ENCODE results near the gene ODF4. TPM values are rescaled to one million over a fixed set of nuclear protein-coding genes. Genes with fewer than 3 reads are reported as not detected.

ODF4 gene
- total RNA-seq, 1 experiment from 2014 or later: not detected

DNA sequence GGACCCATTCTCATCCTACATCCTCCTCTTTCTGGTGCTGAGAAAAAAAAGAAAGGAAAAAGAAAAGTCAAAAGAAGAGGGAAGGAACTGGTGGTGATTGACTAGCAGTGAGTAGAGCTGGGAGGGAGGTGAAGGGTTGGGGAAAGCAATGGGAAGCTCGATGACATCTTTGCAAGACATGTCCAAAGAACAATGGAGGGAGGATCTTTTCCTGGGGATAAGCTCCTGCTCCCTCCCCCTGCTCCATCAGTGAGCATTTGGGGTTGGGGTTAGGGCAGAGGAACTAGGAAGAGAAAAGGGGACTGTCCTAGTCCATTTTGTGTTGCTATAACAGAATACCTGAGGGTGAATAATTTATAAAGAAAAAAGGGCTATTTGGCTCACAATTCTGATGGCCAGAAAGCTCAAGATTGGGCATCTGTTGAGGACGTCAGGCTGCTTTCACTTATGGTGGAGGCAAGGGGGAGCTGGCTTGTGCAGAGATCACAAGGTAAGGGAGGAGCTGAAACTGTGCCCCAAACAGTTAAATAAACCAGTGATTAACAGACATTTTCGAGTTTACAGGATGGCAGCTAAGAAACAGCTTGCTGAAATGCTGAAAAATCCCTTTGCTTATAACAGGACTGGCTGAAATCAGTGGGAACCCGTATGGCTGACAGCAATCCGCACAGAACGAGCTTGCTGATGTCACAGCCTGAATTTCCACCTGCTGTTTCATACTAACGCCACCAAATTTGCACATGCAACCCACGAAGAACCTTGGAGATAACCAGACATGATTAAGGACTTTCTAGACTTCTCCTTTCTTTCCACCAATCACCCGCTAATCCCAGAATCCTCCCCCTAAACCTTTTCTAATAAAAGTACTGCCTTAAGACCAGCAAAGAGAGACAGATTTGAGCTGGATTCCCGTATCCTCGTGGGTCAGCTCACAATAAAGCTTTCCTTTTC lies 1.6 kb upstream of the ODF4 start:
- H3K4me3 ChIP-seq: no peak overlapping the region
- POLR2A ChIA-PET (ENCODE audit: unreplicated experiment): interaction anchor here (0.6 to 0.7 kb wide), 2 partner anchors 125 to 612 kb away, joined by 3 read pairs; no protein-coding TSS in a partner anchor
- no peaks in the 10 kb centered on the region for H3K27me3 ChIP-seq (ENCODE audit: insufficient read depth, low read depth)
- no peak overlapping the region for H3K4me2 ChIP-seq
- H3K9me2 ChIP-seq (ENCODE audit: insufficient read depth): no peaks in the 10 kb centered on the region
- no peaks in the 10 kb centered on the region for H3K79me2 ChIP-seq (ENCODE audit: low read depth)
- CTCF ChIA-PET: interaction anchor here (0.5 kb wide), 1 partner anchor 658 kb away, joined by 10 read pairs; no protein-coding TSS in a partner anchor
- no peak for DNase-seq
- no peaks in the 10 kb centered on the region for H3F3A ChIP-seq (ENCODE audit: insufficient read depth, low read depth)
- no TSS peak for BruUV-seq (replicated peaks)
- no peaks in the 10 kb centered on the region for H3K4me1 ChIP-seq (replicated peaks; ENCODE audit: insufficient read depth)
- no peak for TF ChIP-seq CTCF (conservative IDR thresholded peaks at IDR 0.05)
- TF ChIP-seq EZH2 (IDR thresholded peaks at IDR 0.05; ENCODE audit: low read depth): no peak
- H3K36me3 ChIP-seq (ENCODE audit: low read depth): no peaks in the 10 kb centered on the region
- no peak overlapping the region for H3K27ac ChIP-seq
- no peaks in the 10 kb centered on the region for H4K20me1 ChIP-seq (ENCODE audit: insufficient read depth)
- intact Hi-C loops (cut with micrococcal nuclease; ENCODE audit: unreplicated experiment): no loop called here
- no peaks in the 10 kb centered on the region for H3K9me3 ChIP-seq (ENCODE audit: insufficient read depth, low read depth)
- no peak overlapping the region for H2AFZ ChIP-seq

GRCh38 chr17:8338753-8339140 lies 893 bp upstream of the ODF4 start:
- intact Hi-C loops (cut with micrococcal nuclease; ENCODE audit: unreplicated experiment): no loop called here
- CTCF ChIA-PET: interaction anchor here (0.6 kb wide), 1 partner anchor 95 kb away, joined by 4 read pairs; no protein-coding TSS in a partner anchor
- BruUV-seq (replicated peaks): no TSS peak

GRCh38 chr17:8341456-8341855 lies 1.8 kb downstream of the ODF4 start:
- Histone ChIP-seq H3K4me2 (no peak overlapping the region), H3K4me1 (replicated peaks; ENCODE audit: insufficient read depth) (no peaks in the 10 kb centered on the region), H4K20me1 (ENCODE audit: insufficient read depth) (no peaks in the 10 kb centered on the region), H3K9me2 (ENCODE audit: insufficient read depth) (no peaks in the 10 kb centered on the region), H3K9me3 (ENCODE audit: insufficient read depth, low read depth) (no peaks in the 10 kb centered on the region), H3K27me3 (ENCODE audit: insufficient read depth, low read depth) (no peaks in the 10 kb centered on the region; the same call in 1 of the 2 replicates), H3K4me3 (no peak overlapping the region), H3K27ac (no peak overlapping the region), H2AFZ (no peak overlapping the region), H3F3A (ENCODE audit: insufficient read depth, low read depth) (no peaks in the 10 kb centered on the region), H3K36me3 (ENCODE audit: low read depth) (no peaks in the 10 kb centered on the region), H3K79me2 (ENCODE audit: low read depth) (no peaks in the 10 kb centered on the region)
- intact Hi-C loops (cut with micrococcal nuclease; ENCODE audit: unreplicated experiment): no loop called here
- ChIA-PET CTCF (no interaction called here), POLR2A (ENCODE audit: unreplicated experiment) (no interaction called here)
- TF ChIP-seq CTCF (conservative IDR thresholded peaks at IDR 0.05) (no peak), EZH2 (IDR thresholded peaks at IDR 0.05; ENCODE audit: low read depth) (no peak)
- no TSS peak for BruUV-seq (replicated peaks)
- no peak for DNase-seq

More at GRCh38 chr17:8338753-8339140, 893 bp upstream of the ODF4 start:
- no peak for DNase-seq
- Histone ChIP-seq H3K9me2 (ENCODE audit: insufficient read depth) (no peaks in the 10 kb centered on the region), H3K79me2 (ENCODE audit: low read depth) (no peaks in the 10 kb centered on the region), H3K4me3 (no peak overlapping the region), H3K4me2 (no peak overlapping the region), H3K27ac (no peak overlapping the region), H3K9me3 (ENCODE audit: insufficient read depth, low read depth) (no peaks in the 10 kb centered on the region), H4K20me1 (ENCODE audit: insufficient read depth) (no peaks in the 10 kb centered on the region), H3K4me1 (replicated peaks; ENCODE audit: insufficient read depth) (no peaks in the 10 kb centered on the region), H3F3A (ENCODE audit: insufficient read depth, low read depth) (no peaks in the 10 kb centered on the region), H2AFZ (no peak overlapping the region), H3K27me3 (ENCODE audit: insufficient read depth, low read depth) (no peaks in the 10 kb centered on the region), H3K36me3 (ENCODE audit: low read depth) (no peaks in the 10 kb centered on the region)
- no peak for TF ChIP-seq EZH2 (IDR thresholded peaks at IDR 0.05; ENCODE audit: low read depth)
- no peak for TF ChIP-seq CTCF (conservative IDR thresholded peaks at IDR 0.05)
- POLR2A ChIA-PET (ENCODE audit: unreplicated experiment): no interaction called here

Data from PC-9 (cell line).